ENCODE measurements around the gene SLC44A4.

GRCh38 chr6:31831350-31832215 is 47.2 kb downstream of the SLC44A4 start:
- TF ChIP-seq, protein P1, sequence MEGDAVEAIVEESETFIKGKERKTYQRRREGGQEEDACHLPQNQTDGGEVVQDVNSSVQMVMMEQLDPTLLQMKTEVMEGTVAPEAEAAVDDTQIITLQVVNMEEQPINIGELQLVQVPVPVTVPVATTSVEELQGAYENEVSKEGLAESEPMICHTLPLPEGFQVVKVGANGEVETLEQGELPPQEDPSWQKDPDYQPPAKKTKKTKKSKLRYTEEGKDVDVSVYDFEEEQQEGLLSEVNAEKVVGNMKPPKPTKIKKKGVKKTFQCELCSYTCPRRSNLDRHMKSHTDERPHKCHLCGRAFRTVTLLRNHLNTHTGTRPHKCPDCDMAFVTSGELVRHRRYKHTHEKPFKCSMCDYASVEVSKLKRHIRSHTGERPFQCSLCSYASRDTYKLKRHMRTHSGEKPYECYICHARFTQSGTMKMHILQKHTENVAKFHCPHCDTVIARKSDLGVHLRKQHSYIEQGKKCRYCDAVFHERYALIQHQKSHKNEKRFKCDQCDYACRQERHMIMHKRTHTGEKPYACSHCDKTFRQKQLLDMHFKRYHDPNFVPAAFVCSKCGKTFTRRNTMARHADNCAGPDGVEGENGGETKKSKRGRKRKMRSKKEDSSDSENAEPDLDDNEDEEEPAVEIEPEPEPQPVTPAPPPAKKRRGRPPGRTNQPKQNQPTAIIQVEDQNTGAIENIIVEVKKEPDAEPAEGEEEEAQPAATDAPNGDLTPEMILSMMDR (IDR thresholded peaks at IDR 0.05; ENCODE audit: low read length) = no peak
- no peak for TF ChIP-seq EZH2 (IDR thresholded peaks at IDR 0.05; ENCODE audit: borderline replicate concordance, low read length)

All from OCI-LY1 (cell line).